Spleen (tissue), 11 donors: ENCODE measurements around the gene SLC12A9. TPM values are rescaled to one million over a fixed set of nuclear protein-coding genes. Genes with fewer than 3 reads are reported as not detected.
A peak's percentile ranks its signal among the peaks of the same experiment; 100 is the strongest.

Source experiments
- DNase-seq: peaks from one replicate; pipeline ENCODE4 v3.0.0-alpha.2; 2020
- H3K27ac ChIP-seq, 8 donors: fragments of 200-600 bp; sonication (generic) in 7 of 8; 1 replicate in 4 of 8; 2 replicates in 4 of 8; pipeline versions ENCODE4 v1.5.0 to v1.8.0; 2016 to 2021; ENCODE audit warnings: inconsistent platforms in 4 of 8, mild to moderate bottlenecking in 4 of 8, moderate library complexity in 1 of 8
- H3K27me3 ChIP-seq, 7 donors: fragments of 200-600 bp; sonication (generic) in 6 of 7; replicated peaks in 1 of 7; 1 replicate in 4 of 7; 2 replicates in 3 of 7; pipeline versions ENCODE4 v1.5.0 to v1.8.0; 2016 to 2021; ENCODE audit warnings: inconsistent platforms in 3 of 7, mild to moderate bottlenecking in 1 of 7
- H3K36me3 ChIP-seq, 6 donors: fragments of 200-600 bp; sonication (generic) in 5 of 6; 1 replicate in 4 of 6; 2 replicates in 2 of 6; pipeline versions ENCODE4 v1.5.0 to v1.8.0; 2016 to 2021; ENCODE audit warnings: inconsistent platforms in 2 of 6
- H3K4me1 ChIP-seq, 6 donors: fragments of 200-600 bp; sonication (generic) in 5 of 6; 1 replicate in 3 of 6; 2 replicates in 3 of 6; pipeline versions ENCODE4 v1.5.0 to v1.8.0; 2016 to 2021; ENCODE audit warnings: inconsistent platforms in 3 of 6
- H3K4me3 ChIP-seq, 8 donors: fragments of 200-600 bp; sonication (generic) in 7 of 8; 1 replicate in 4 of 8; 2 replicates in 4 of 8; pipeline versions ENCODE4 v1.5.0 to v1.8.0; 2016 to 2021; ENCODE audit warnings: inconsistent platforms in 4 of 8, mild to moderate bottlenecking in 4 of 8, moderate library complexity in 2 of 8
- H3K9me3 ChIP-seq, 8 donors: fragments of 200-600 bp; sonication (generic) in 7 of 8; 1 replicate in 4 of 8; 2 replicates in 4 of 8; pipeline versions ENCODE4 v1.5.0 to v1.8.0; 2016 to 2021; ENCODE audit warnings: inconsistent platforms in 4 of 8
- POLR2A ChIP-seq, 3 donors: fragments of 450-650 bp; IDR thresholded peaks; one replicate each; pipeline ENCODE4 v1.5.1; 2017; ENCODE audit warnings: antibody characterized with exemption in 3 of 3, mild to moderate bottlenecking in 1 of 3
- POLR2AphosphoS5 ChIP-seq, 3 donors: sonication (generic); formaldehyde crosslinking; IDR thresholded peaks; one replicate each; pipeline ENCODE4 v1.5.1; 2017; ENCODE audit warnings: antibody characterized with exemption in 3 of 3
- WGBS, 5 donors: extraction: QIAGEN DNeasy Blood & Tissue Kit in 3 of 5; methylation state at CpG; one replicate each; pipeline versions ENCODE4 v1.1.5 to v1.1.7; 2013 to 2018; 5-methylcytosine and 5-hydroxymethylcytosine counted together
- intact Hi-C: fragments of 100-400 bp; cut with DNase I; formaldehyde crosslinking; loops from one replicate; pipeline ENCODE4 v1.15.0; 2023; ENCODE audit warnings: low total_unique reads
- polyA plus RNA-seq, 3 donors: library from polyadenylated mRNA; stranded (reverse); fragments of 200-250 nt; gene quantifications; one replicate each; pipeline ENCODE4 v1.2.1, GENCODE V29; 2013
- total RNA-seq, 7 donors: library from RNA; depleted of rRNA in 3 of 7; stranded (reverse); fragments of >200 nt in 3 of 7; fragmentation: NEBNext Ultra II Directional in 4 of 7; extraction: Animal tissue kit (Norgen Biotek cat#: 25700) in 4 of 7; gene quantifications; one replicate each; pipeline versions ENCODE4 v1.1.0 to v1.2.1, GENCODE V29; 2016 to 2021
- TF ChIP-seq, protein P1 (sequence below), 11 experiments: fragments of 200-600 bp in 7 of 11; fragments of 450-650 bp in 4 of 11; sonication (generic) in 4 of 11; IDR thresholded peaks in 8 of 11; conservative IDR thresholded peaks in 3 of 11; 1 replicate in 7 of 11; 2 replicates in 4 of 11; pipeline versions ENCODE4 v1.4.0 to v1.8.0; 2016 to 2021; ENCODE audit warnings: antibody characterized with exemption in 11 of 11, inconsistent platforms in 4 of 11, mild to moderate bottlenecking in 1 of 11
- donor health status: healthy with polysubstance abuse.
- donor health status: DM: no; HTN: no; CAD: no; lungs with moderate emphysema.
- donor health status: DM: no; HTN: no; CAD: no.
- donor health status: Bipolar disorder and iron deficiency.
- donor health status: healthy.
- donor health status: DM: no; HTN: no; CAD: no.
- donor health status: DM: yes; HTN: yes; CAD: no.

Gene SLC12A9
- total and polyA plus RNA-seq, 10 donors = 17.0 to 109 (median 51.3) TPM

- peaks cover 0 to 97% (median 36%) of the 10 kb centered on the region in 6 donors for H3K36me3 ChIP-seq
- 69 to 83% (median 74%) methylated on average over 6 of the region's 6 CpGs for WGBS, 5 donors
- TF ChIP-seq, protein P1, sequence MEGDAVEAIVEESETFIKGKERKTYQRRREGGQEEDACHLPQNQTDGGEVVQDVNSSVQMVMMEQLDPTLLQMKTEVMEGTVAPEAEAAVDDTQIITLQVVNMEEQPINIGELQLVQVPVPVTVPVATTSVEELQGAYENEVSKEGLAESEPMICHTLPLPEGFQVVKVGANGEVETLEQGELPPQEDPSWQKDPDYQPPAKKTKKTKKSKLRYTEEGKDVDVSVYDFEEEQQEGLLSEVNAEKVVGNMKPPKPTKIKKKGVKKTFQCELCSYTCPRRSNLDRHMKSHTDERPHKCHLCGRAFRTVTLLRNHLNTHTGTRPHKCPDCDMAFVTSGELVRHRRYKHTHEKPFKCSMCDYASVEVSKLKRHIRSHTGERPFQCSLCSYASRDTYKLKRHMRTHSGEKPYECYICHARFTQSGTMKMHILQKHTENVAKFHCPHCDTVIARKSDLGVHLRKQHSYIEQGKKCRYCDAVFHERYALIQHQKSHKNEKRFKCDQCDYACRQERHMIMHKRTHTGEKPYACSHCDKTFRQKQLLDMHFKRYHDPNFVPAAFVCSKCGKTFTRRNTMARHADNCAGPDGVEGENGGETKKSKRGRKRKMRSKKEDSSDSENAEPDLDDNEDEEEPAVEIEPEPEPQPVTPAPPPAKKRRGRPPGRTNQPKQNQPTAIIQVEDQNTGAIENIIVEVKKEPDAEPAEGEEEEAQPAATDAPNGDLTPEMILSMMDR (IDR thresholded peaks at IDR 0.05 in 8 of 11, conservative IDR thresholded peaks at IDR 0.05 in 3 of 11) = no peak
- TF ChIP-seq POLR2A (IDR thresholded peaks at IDR 0.05) (no peak), POLR2AphosphoS5 (IDR thresholded peaks at IDR 0.05) (no peak)
- H3K4me3 ChIP-seq = no peak overlapping the region
- peaks cover 0 to 78% (median 30%) of the 10 kb centered on the region in 6 donors for H3K4me1 ChIP-seq
- H3K9me3 ChIP-seq = no peaks in the 10 kb centered on the region
- H3K27ac ChIP-seq = peak overlapping the region in 4 of 8 donors; percentile 4 to 42 (median 10)
- no peak for DNase-seq
- H3K27me3 ChIP-seq = peaks cover 0 to 7% (median 0%) of the 10 kb centered on the region in 7 donors
- intact Hi-C loops = no loop called here
Measured at GRCh38 chr7:100818825-100819224, 33.7 kb upstream of the SLC12A9 start.

- H3K36me3 ChIP-seq = peaks cover 0 to 95% (median 35%) of the 10 kb centered on the region in 6 donors
- 86 to 93% (median 91%) methylated on average over 14 to 23 of the region's 23 CpGs for WGBS, 5 donors
- peaks cover 0 to 78% (median 31%) of the 10 kb centered on the region in 6 donors for H3K4me1 ChIP-seq
- H3K4me3 ChIP-seq = no peak overlapping the region
- H3K27me3 ChIP-seq = peaks cover 0 to 15% (median 0%) of the 10 kb centered on the region in 7 donors
- DNase-seq = no peak
- peak overlapping the region in 3 of 8 donors; percentile 6 to 42 (median 13) for H3K27ac ChIP-seq
- intact Hi-C loops = no loop called here
- peak in 1 of 3 donors; percentile 44 for TF ChIP-seq POLR2AphosphoS5 (IDR thresholded peaks at IDR 0.05)
- TF ChIP-seq, protein P1 (IDR thresholded peaks at IDR 0.05 in 8 of 11, conservative IDR thresholded peaks at IDR 0.05 in 3 of 11) = no peak
- no peaks in the 10 kb centered on the region for H3K9me3 ChIP-seq
Measured at GRCh38 chr7:100819586-100819985, 32.9 kb upstream of the SLC12A9 start.

GRCh38 chr7:100822236-100823139, 30.0 kb upstream of the SLC12A9 start:
- intact Hi-C loops = no loop called here
- Histone ChIP-seq H3K27me3 (peaks cover 0 to 44% (median 7%) of the 10 kb centered on the region in 7 donors), H3K4me3 (peak overlapping the region in 4 of 8 donors; percentile 10 to 80 (median 17)), H3K4me1 (peaks cover 0 to 91% (median 54%) of the 10 kb centered on the region in 6 donors), H3K9me3 (no peaks in the 10 kb centered on the region), H3K27ac (peak overlapping the region in 5 of 8 donors; percentile 10 to 84 (median 36)), H3K36me3 (peaks cover 0 to 65% (median 30%) of the 10 kb centered on the region in 6 donors)
- TF ChIP-seq, protein P1 (IDR thresholded peaks at IDR 0.05 in 8 of 11, conservative IDR thresholded peaks at IDR 0.05 in 3 of 11) = no peak
- peak; percentile 49 to 65 (median 62) for TF ChIP-seq POLR2AphosphoS5 (IDR thresholded peaks at IDR 0.05)
- no peak for TF ChIP-seq POLR2A (IDR thresholded peaks at IDR 0.05)
- peak; percentile 66 for DNase-seq
- WGBS, 5 donors = 74 to 89% (median 83%) methylated on average over 27 to 43 of the region's 43 CpGs

- H3K9me3 ChIP-seq = no peaks in the 10 kb centered on the region
- peaks cover 2 to 95% (median 59%) of the 10 kb centered on the region in 6 donors for H3K4me1 ChIP-seq
- peaks cover 0 to 50% (median 14%) of the 10 kb centered on the region in 7 donors for H3K27me3 ChIP-seq
- intact Hi-C loops = no loop called here
- WGBS, 5 donors = 69 to 80% (median 73%) methylated on average over 4 to 7 of the region's 7 CpGs
- peak overlapping the region in 4 of 8 donors; percentile 36 to 87 (median 83) for H3K27ac ChIP-seq
- peak overlapping the region in 3 of 8 donors; percentile 2 to 80 (median 9) for H3K4me3 ChIP-seq
- TF ChIP-seq POLR2AphosphoS5 (IDR thresholded peaks at IDR 0.05) (no peak), POLR2A (IDR thresholded peaks at IDR 0.05) (no peak)
- TF ChIP-seq, protein P1 (IDR thresholded peaks at IDR 0.05 in 8 of 11, conservative IDR thresholded peaks at IDR 0.05 in 3 of 11) = no peak
- peaks cover 0 to 59% (median 30%) of the 10 kb centered on the region in 6 donors for H3K36me3 ChIP-seq
- DNase-seq = no peak
Measured at GRCh38 chr7:100823140-100823525, 29.4 kb upstream of the SLC12A9 start.
